Breast epithelium (tissue), 4 donors: ENCODE measurements around the gene KIFAP3. TPM values are rescaled to one million over a fixed set of nuclear protein-coding genes. Genes with fewer than 3 reads are reported as not detected.
"Not testable (repeated sequence)": the region's sequence is repeated elsewhere in the genome, so short reads cannot be mapped to it uniquely, and the experiment has no call there.

Source experiments
- DNase-seq, 2 donors: peaks; one replicate each; pipeline ENCODE4 v3.0.0-alpha.2; 2019; ENCODE audit warnings: low spot score in 2 of 2
- H3K27ac ChIP-seq, 2 donors: fragments of 200-600 bp; sonication (generic) in 1 of 2; one replicate each; pipeline ENCODE4 v1.5.1; 2016 to 2019; ENCODE audit warnings: mild to moderate bottlenecking in 1 of 2
- H3K27me3 ChIP-seq, 2 donors: fragments of 200-600 bp; sonication (generic) in 1 of 2; one replicate each; pipeline versions ENCODE4 v1.5.1 to v1.6.0; 2017 to 2019; ENCODE audit warnings: control low read depth in 1 of 2, mild to moderate bottlenecking in 1 of 2
- H3K36me3 ChIP-seq: fragments of 200-600 bp; one replicate; pipeline ENCODE4 v1.5.1; 2019
- H3K4me1 ChIP-seq, 2 donors: fragments of 200-600 bp; sonication (generic); one replicate each; pipeline ENCODE4 v1.5.1; 2016 to 2019; ENCODE audit warnings: control low read depth in 1 of 2
- H3K4me3 ChIP-seq, 3 donors: fragments of 200-600 bp; sonication (generic); 1 replicate in 2 of 3; 2 replicates in 1 of 3; pipeline ENCODE4 v1.5.1; 2016 to 2019; ENCODE audit warnings: mild to moderate bottlenecking in 3 of 3, moderate library complexity in 2 of 3
- H3K9me3 ChIP-seq, 2 donors: fragments of 200-600 bp; sonication (generic) in 1 of 2; one replicate each; pipeline ENCODE4 v1.5.1; 2016 to 2019; ENCODE audit warnings: control low read depth in 1 of 2
- POLR2A ChIP-seq: fragments of 450-650 bp; IDR thresholded peaks from one replicate; pipeline ENCODE4 v1.6.1; 2016; ENCODE audit warnings: antibody characterized with exemption, mild to moderate bottlenecking, moderate library complexity
- POLR2AphosphoS5 ChIP-seq, 3 donors: sonication (generic); formaldehyde crosslinking; IDR thresholded peaks; one replicate each; pipeline ENCODE4 v1.6.1; 2017; ENCODE audit warnings: antibody characterized with exemption in 3 of 3
- intact Hi-C: fragments of 100-400 bp; cut with DNase I; formaldehyde crosslinking; loops from one replicate; pipeline ENCODE4 v1.15.1; 2023; ENCODE audit warnings: low total_unique reads
- total RNA-seq, 3 donors: library from RNA; depleted of rRNA; stranded (reverse); fragments of >200 nt; gene quantifications; one replicate each; pipeline ENCODE4 v1.1.0, GENCODE V29; 2016
- TF ChIP-seq, protein P1 (sequence below), 3 donors: fragments of 450-650 bp; IDR thresholded peaks; one replicate each; pipeline ENCODE4 v1.5.1; 2016 to 2017; ENCODE audit warnings: antibody characterized with exemption in 3 of 3, mild to moderate bottlenecking in 3 of 3, moderate library complexity in 3 of 3

Gene KIFAP3
- total RNA-seq, 3 donors from 2014 or later: 29.0 to 41.1 (median 37.7) TPM

GRCh38 chr1:169874229-169874628, 200.3 kb downstream of the KIFAP3 start:
- Histone ChIP-seq H3K4me3 (no peak overlapping the region), H3K36me3 (no peaks in the 10 kb centered on the region), H3K27me3 (no peaks in the 10 kb centered on the region), H3K27ac (no peak overlapping the region), H3K4me1 (no peaks in the 10 kb centered on the region), H3K9me3 (no peaks in the 10 kb centered on the region)
- TF ChIP-seq POLR2AphosphoS5 (IDR thresholded peaks at IDR 0.05) (no peak), POLR2A (no peak)
- TF ChIP-seq, protein P1, sequence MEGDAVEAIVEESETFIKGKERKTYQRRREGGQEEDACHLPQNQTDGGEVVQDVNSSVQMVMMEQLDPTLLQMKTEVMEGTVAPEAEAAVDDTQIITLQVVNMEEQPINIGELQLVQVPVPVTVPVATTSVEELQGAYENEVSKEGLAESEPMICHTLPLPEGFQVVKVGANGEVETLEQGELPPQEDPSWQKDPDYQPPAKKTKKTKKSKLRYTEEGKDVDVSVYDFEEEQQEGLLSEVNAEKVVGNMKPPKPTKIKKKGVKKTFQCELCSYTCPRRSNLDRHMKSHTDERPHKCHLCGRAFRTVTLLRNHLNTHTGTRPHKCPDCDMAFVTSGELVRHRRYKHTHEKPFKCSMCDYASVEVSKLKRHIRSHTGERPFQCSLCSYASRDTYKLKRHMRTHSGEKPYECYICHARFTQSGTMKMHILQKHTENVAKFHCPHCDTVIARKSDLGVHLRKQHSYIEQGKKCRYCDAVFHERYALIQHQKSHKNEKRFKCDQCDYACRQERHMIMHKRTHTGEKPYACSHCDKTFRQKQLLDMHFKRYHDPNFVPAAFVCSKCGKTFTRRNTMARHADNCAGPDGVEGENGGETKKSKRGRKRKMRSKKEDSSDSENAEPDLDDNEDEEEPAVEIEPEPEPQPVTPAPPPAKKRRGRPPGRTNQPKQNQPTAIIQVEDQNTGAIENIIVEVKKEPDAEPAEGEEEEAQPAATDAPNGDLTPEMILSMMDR (IDR thresholded peaks at IDR 0.05): no peak
- intact Hi-C loops: no loop called here
- no peak for DNase-seq

DNA sequence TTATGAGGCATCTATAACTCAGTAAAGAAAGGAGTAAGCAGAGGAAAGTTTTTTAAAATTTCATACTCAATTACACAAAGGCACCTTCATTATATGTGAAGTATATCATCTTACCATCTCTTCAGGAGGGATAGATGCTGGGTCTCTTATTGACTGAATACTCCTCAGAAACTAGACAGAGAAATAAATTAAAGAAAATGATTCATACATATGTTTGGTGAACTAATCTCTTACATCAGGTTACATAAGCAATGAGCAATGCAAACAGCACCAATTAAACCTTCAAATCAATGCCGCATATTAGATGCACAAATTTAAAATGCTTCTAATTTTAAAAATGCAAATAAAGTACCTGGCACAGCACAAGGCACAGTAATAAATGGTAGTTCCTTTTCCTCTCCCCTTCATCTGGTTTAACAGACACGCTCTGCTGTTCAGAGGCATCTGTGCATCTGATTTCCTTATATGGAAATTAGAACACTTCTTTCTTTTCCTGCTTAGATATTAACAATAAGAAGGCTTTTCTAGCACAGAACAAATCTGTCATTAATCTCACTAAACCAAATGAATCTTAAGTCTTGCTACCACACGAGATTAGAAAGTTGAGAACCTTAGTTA, 200.8 kb downstream of the KIFAP3 start:
- Histone ChIP-seq H3K9me3 (no peaks in the 10 kb centered on the region), H3K27me3 (no peaks in the 10 kb centered on the region), H3K27ac (no peak overlapping the region), H3K36me3 (no peaks in the 10 kb centered on the region), H3K4me1 (no peaks in the 10 kb centered on the region), H3K4me3 (no peak overlapping the region)
- no peak for DNase-seq
- TF ChIP-seq POLR2A: no peak
- no peak for TF ChIP-seq POLR2AphosphoS5 (IDR thresholded peaks at IDR 0.05)
- TF ChIP-seq, protein P1 (IDR thresholded peaks at IDR 0.05): no peak
- intact Hi-C loops: no loop called here

DNA sequence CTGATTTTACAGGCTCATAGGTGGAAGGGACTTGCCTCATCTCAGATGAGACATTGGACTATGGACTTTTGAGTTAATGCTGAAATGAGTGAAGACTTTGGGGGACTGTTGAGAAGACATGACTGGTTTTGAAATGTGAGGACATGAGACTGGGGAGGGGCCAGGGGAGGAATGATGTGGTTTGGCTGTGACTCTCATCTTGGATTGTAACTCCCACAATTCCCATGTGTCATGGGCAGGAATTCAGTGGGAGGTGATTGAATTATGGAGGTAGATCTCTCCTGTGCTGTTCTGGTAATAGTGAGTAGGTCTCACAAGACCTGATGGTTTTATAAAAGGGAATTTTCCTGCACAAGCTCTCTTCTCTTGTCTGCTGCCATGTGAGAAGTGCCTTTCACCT, 201.6 kb downstream of the KIFAP3 start:
- TF ChIP-seq POLR2AphosphoS5 (IDR thresholded peaks at IDR 0.05): no peak
- TF ChIP-seq POLR2A: no peak
- TF ChIP-seq, protein P1 (IDR thresholded peaks at IDR 0.05): no peak
- H3K27ac ChIP-seq: no peak overlapping the region
- intact Hi-C loops: no loop called here
- H3K4me1 ChIP-seq: no peaks in the 10 kb centered on the region
- DNase-seq: no peak
- H3K9me3 ChIP-seq: no peaks in the 10 kb centered on the region
- H3K36me3 ChIP-seq: no peaks in the 10 kb centered on the region
- H3K27me3 ChIP-seq: no peaks in the 10 kb centered on the region
- no peak overlapping the region for H3K4me3 ChIP-seq

DNA sequence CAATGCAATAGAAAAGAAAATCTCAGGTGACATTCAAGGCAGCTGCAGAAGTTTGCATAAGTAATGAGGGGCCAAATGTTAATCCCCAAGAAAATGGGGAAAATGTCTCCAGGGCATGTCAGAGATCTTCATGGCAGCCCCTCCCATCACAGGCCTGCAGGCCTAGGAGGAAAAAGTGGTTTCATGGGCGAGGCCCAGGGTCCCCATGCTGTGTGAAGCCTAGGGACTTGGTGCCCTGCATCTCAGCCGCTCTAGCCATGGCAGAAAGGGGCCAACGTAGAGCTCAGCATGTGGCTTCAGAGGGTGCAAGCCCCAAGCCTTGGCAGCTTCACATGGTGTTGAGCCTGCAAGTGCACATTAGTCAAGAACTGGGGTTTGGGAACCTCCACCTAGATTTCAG, 202.5 kb downstream of the KIFAP3 start:
- H3K27me3 ChIP-seq, intact Hi-C loops, H3K9me3 ChIP-seq, H3K4me1 ChIP-seq, H3K4me3 ChIP-seq, H3K36me3 ChIP-seq, H3K27ac ChIP-seq, DNase-seq: not testable (repeated sequence)

Other genes starting within 250 kb of the KIFAP3 start
- 10 to 100 TPM in 2 of 3 donors, 1 to 10 TPM in 1; 9.1 to 33.7 (median 17.4) TPM for gene SCYL3, start 180.8 kb downstream of the KIFAP3 start, total RNA-seq
- not detected for gene NTMT2, start 71.3 kb upstream of the KIFAP3 start, total RNA-seq